GM12801 (cell line): ENCODE measurements around the gene LGALS3.

Source experiments
- CTCF ChIP-seq: IDR thresholded peaks from one replicate; pipeline ENCODE4 v1.5.1; 2011; ENCODE audit warnings: control low read depth; ENCODE audit not compliant: insufficient read length; ENCODE audit errors: extremely low read depth

Gene LGALS3

DNA sequence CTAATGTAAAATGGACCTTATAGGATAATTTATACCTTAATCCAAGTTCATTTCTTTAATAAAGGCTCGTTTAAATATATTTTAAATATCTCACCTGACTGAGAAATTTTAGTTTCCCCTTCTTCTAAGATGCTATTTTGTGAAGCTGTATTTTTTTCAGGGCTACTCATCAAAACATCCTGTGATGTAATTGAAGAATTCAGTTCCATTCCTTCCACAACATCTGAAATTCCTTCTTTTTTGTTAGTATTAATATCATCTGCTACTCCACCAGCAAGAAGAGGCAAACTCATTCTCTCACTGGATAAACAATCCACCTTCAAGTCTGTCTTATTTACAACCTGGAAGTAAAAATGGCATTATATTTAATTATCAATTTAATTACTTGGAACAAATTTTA is 22.5 kb downstream of the LGALS3 start:
- TF ChIP-seq CTCF = no peak

DNA sequence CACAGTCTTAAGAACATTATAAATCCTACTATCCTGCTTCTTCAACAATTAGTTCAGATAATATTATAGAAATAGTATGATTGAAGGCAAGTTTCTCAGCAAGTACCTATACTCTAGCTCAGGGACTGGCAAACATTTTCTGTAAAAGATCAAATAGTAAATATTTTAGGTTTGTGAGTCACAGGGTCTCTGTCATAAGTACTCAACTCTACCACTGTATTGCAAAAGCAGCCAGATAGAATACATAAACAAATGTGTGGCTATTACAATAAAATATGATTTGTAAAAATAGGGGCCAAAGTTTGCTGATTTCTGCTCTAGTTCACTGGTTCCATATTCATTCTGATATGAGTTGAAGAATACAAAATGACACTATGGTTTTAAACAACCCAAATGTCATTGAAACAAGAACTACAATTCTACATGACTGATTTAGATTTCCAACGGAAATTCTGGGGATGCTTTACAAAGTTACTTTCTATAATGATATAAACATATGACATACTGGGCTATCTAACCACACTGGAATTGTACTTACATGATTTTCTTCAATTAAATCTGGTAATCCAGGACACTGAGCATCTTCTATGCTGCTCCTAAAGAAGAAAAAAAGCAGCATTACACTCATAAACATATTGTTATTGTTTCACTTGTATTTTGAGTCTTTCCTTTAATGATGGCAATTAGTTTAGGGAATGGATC is 23.2 kb downstream of the LGALS3 start:
- TF ChIP-seq CTCF = no peak

- TF ChIP-seq CTCF = no peak
Observed at GRCh38 chr14:55153951-55154350, 24.9 kb downstream of the LGALS3 start.

DNA sequence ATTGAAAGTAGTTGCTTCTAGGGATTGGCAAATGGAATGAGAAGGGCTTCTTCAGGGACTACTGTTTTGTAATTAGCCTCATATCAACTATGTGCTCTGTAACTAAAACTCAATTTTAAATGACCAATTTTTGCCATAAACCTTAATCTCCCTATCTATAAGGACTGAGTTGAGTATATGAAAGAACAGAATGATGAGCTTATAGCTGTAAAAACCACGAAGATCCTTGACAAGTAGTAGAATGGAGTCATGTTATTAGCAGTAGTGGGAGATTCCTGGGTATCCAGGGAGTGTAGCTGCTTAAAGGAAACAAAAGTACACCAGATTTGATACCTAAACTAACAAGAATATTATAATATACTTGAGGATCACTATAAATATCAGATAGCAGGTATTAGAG is 28.0 kb downstream of the LGALS3 start:
- TF ChIP-seq CTCF = no peak

- no peak for TF ChIP-seq CTCF
Observed at GRCh38 chr14:55158412-55158811, 29.4 kb downstream of the LGALS3 start.

DNA sequence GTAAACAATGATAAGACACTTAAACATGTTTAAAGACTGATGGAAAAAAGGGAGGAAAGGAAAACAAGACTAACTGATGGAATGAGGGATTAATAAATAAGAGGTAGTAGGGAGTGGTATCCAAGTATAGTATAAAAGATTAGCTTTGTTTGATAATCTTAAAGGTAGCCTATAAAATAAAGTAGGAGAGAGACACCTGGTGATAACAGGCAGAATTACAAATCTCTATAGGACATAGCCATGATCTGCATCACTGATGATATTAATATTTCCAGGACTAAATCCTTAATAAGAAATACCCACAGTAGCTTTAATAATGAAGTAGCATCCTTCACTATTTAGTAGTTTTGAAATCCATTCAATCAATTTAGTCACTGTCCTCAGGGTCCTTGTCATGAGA is 31.9 kb downstream of the LGALS3 start:
- TF ChIP-seq CTCF = no peak

GRCh38 chr14:55170526-55170925 is 41.5 kb downstream of the LGALS3 start:
- TF ChIP-seq CTCF = no peak
